ENCODE results near the gene CGB8.

CGB8 gene

DNA sequence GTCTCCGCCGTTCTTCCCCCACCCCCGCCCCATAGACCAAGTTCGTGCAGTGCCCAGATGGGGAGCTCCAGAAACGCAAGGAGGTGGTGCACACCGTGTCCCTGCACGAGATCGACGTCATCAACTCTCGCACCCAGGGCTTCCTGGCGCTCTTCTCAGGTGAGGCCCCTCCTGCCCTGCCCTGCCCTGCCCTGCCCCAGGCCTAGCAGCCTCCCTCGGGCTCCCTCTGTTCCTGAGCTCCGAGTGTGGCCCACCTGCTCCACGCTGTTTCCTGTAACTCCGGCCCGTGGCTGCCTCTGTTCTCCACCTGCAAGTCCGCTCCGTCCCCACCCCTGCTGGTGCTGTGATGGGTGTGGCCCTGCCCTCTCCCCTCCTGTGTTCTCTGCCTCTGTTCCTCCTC is 38.5 kb downstream of the CGB8 start:
- in situ Hi-C loops (cut with HindIII; ENCODE audit: low pct_ligation_motif_present, low sequenced_read_pairs) = no loop called here
- Histone ChIP-seq H3K4me3 (ENCODE audit: low read depth, low read length) (no peak overlapping the region), H3K27me3 (replicated peaks) (no peaks in the 10 kb centered on the region), H3K36me3 (replicated peaks) (peaks cover 64% of the 10 kb centered on the region), H3K27ac (no peak overlapping the region)
- no peak for TF ChIP-seq CTCF (IDR thresholded peaks at IDR 0.05; ENCODE audit: low read depth, low read length, missing control alignments)
- DNase-seq = no peak

GRCh38 chr19:49009828-49010227 is 39.1 kb downstream of the CGB8 start:
- TF ChIP-seq CTCF (IDR thresholded peaks at IDR 0.05; ENCODE audit: low read depth, low read length, missing control alignments) = no peak
- no peak overlapping the region for H3K27ac ChIP-seq
- peaks cover 65% of the 10 kb centered on the region for H3K36me3 ChIP-seq (replicated peaks)
- H3K27me3 ChIP-seq (replicated peaks) = no peaks in the 10 kb centered on the region
- in situ Hi-C loops (cut with HindIII; ENCODE audit: low pct_ligation_motif_present, low sequenced_read_pairs) = no loop called here
- H3K4me3 ChIP-seq (ENCODE audit: low read depth, low read length) = no peak overlapping the region
- no peak for DNase-seq

DNA sequence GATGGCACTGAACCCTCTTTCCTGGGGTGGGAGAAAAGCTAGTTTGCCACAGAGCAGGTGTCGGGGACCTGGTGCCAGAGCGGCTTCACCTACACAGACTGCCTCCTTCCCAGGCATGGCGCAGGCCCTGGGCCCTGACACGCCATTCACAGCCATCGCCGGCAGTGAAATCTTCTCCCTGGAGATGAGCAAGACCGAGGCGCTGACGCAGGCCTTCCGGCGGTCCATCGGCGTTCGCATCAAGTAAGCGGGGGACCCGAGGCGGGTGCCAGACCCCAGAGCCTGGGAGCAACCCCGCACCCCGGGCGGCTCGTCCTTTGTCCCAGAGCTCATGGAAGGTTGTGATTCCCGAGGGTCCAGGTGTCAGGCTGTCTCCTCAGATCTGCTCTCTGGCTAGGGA is 42.0 kb downstream of the CGB8 start:
- H3K4me3 ChIP-seq (ENCODE audit: low read depth, low read length) = no peak overlapping the region
- in situ Hi-C loops (cut with HindIII; ENCODE audit: low pct_ligation_motif_present, low sequenced_read_pairs) = no loop called here
- DNase-seq = no peak
- H3K27me3 ChIP-seq (replicated peaks) = no peaks in the 10 kb centered on the region
- H3K27ac ChIP-seq = no peak overlapping the region
- H3K36me3 ChIP-seq (replicated peaks) = peaks cover 76% of the 10 kb centered on the region
- TF ChIP-seq CTCF (IDR thresholded peaks at IDR 0.05; ENCODE audit: low read depth, low read length, missing control alignments) = no peak

GRCh38 chr19:49004964-49005614 is 43.8 kb downstream of the CGB8 start:
- H3K36me3 ChIP-seq (replicated peaks) = peaks cover 66% of the 10 kb centered on the region
- no peak for DNase-seq

DNA sequence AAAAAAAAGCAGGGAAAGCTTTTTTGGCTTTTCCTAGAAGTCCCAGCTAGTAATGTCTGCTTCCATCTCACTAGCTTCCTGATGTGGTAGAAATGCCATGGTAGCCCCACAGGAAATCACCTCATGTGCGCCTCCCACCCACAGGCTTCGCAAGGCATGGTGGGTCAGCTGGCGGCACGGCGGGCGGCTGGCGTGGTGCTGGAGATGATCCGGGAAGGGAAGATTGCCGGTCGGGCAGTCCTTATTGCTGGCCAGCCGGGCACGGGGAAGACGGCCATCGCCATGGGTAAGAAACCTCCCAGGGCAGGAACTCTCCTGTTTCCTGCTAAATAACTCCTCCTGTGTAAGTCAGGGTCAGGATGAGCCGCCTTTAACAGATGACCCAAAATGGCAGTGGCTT is 44.8 kb downstream of the CGB8 start:
- in situ Hi-C loops (cut with HindIII; ENCODE audit: low pct_ligation_motif_present, low sequenced_read_pairs) = no loop called here
- no peaks in the 10 kb centered on the region for H3K27me3 ChIP-seq (replicated peaks)
- TF ChIP-seq CTCF (IDR thresholded peaks at IDR 0.05; ENCODE audit: low read depth, low read length, missing control alignments) = no peak
- H3K4me3 ChIP-seq (ENCODE audit: low read depth, low read length) = no peak overlapping the region
- H3K27ac ChIP-seq = no peak overlapping the region
- H3K36me3 ChIP-seq (replicated peaks) = peaks cover 59% of the 10 kb centered on the region
- no peak for DNase-seq

More at GRCh38 chr19:49004964-49005614, 43.8 kb downstream of the CGB8 start:
- no peaks in the 10 kb centered on the region for H3K27me3 ChIP-seq (replicated peaks)
- in situ Hi-C loops (cut with HindIII; ENCODE audit: low pct_ligation_motif_present, low sequenced_read_pairs) = no loop called here
- no peak for TF ChIP-seq CTCF (IDR thresholded peaks at IDR 0.05; ENCODE audit: low read depth, low read length, missing control alignments)
- no peak overlapping the region for H3K27ac ChIP-seq
- H3K4me3 ChIP-seq (ENCODE audit: low read depth, low read length) = no peak overlapping the region
